Keratinocyte (primary cell): Measurements from ENCODE around the gene AMACR. TPM values are rescaled to one million over a fixed set of nuclear protein-coding genes. Genes with fewer than 3 reads are reported as not detected.

ENCODE experiments used
- DNase-seq: peaks from one replicate; pipeline ENCODE4 v3.0.0-alpha.2; 2011; ENCODE audit warnings: low read depth, missing footprints, low spot score
- FAIRE-seq: peaks from 2 replicates; lab custom pipeline; 2011; peaks lifted over from hg19 to GRCh38; lab: Jason Lieb, UNC
- H2AFZ ChIP-seq: 2 replicates; pipeline ENCODE4 v1.6.0; 2012; ENCODE audit warnings: low read length, control low read depth, inconsistent platforms; ENCODE audit not compliant: control insufficient read depth
- H3K27ac ChIP-seq: 2 replicates; pipeline ENCODE4 v1.5.1; 2011; ENCODE audit warnings: low read length; ENCODE audit not compliant: control insufficient read depth, insufficient read depth
- H3K27me3 ChIP-seq: 3 replicates; pipeline ENCODE4 v1.6.0; 2011; ENCODE audit warnings: low read length; ENCODE audit not compliant: control insufficient read depth, insufficient read depth; ENCODE audit errors: extremely low read depth
- H3K36me3 ChIP-seq, 2 experiments: 2 replicates in 1 of 2; 3 replicates in 1 of 2; pipeline ENCODE4 v1.5.1; 2011; ENCODE audit warnings: low read length in 2 of 2, mild to moderate bottlenecking in 1 of 2; ENCODE audit not compliant: control insufficient read depth in 2 of 2, insufficient read depth in 2 of 2; ENCODE audit errors: extremely low read depth in 1 of 2
- H3K4me1 ChIP-seq: 3 replicates; pipeline ENCODE4 v1.5.1; 2011; ENCODE audit warnings: low read length; ENCODE audit not compliant: control insufficient read depth, insufficient read depth; ENCODE audit errors: extremely low read depth
- H3K4me2 ChIP-seq: 3 replicates; pipeline ENCODE4 v1.6.0; 2011; ENCODE audit warnings: low read depth, low read length; ENCODE audit not compliant: control insufficient read depth, insufficient read depth; ENCODE audit errors: extremely low read depth
- H3K4me3 ChIP-seq, 3 experiments: fragments of 200-600 bp in 1 of 3; sonication (generic) in 1 of 3; 2 replicates in 2 of 3; 3 replicates in 1 of 3; pipeline ENCODE4 v1.5.1; 2011 to 2016; ENCODE audit warnings: low read length in 3 of 3, mild to moderate bottlenecking in 3 of 3, control low read depth in 2 of 3, inconsistent platforms in 1 of 3, low read depth in 1 of 3, mixed read lengths in 1 of 3, mixed run types in 1 of 3, moderate library complexity in 1 of 3; ENCODE audit not compliant: control insufficient read depth in 2 of 3, insufficient read depth in 2 of 3; ENCODE audit errors: extremely low read depth in 1 of 3
- H3K79me2 ChIP-seq: 2 replicates; pipeline ENCODE4 v1.6.0; 2012; ENCODE audit warnings: low read length; ENCODE audit not compliant: control insufficient read depth, insufficient read depth
- H3K9ac ChIP-seq: 3 replicates; pipeline ENCODE4 v1.6.0; 2011; ENCODE audit warnings: low read length; ENCODE audit not compliant: control insufficient read depth, insufficient read depth; ENCODE audit errors: extremely low read depth
- H3K9me1 ChIP-seq: 3 replicates; pipeline ENCODE4 v1.6.0; 2011; ENCODE audit warnings: low read length; ENCODE audit not compliant: control insufficient read depth, insufficient read depth; ENCODE audit errors: extremely low read depth
- H3K9me3 ChIP-seq: 2 replicates; pipeline ENCODE4 v1.5.1; 2012; ENCODE audit warnings: low read depth, low read length; ENCODE audit not compliant: control insufficient read depth
- H4K20me1 ChIP-seq: 3 replicates; pipeline ENCODE4 v1.6.0; 2011; ENCODE audit warnings: low read length; ENCODE audit not compliant: control insufficient read depth, insufficient read depth; ENCODE audit errors: extremely low read depth
- EZH2 ChIP-seq: IDR thresholded peaks from one replicate; pipeline ENCODE4 v1.6.1; 2012; ENCODE audit warnings: inconsistent platforms, mild to moderate bottlenecking, low read length, moderate library complexity
- dilution Hi-C: fragments of 300-500 bp; cut with MboI; formaldehyde crosslinking; loops from one replicate; pipeline ENCODE4 v1.7.0; 2020; ENCODE audit warnings: low sequenced_read_pairs; ENCODE audit not compliant: extremely low pct_ligation_motif_present
- polyA plus RNA-seq, 5 experiments: library from polyadenylated mRNA; depleted of rRNA in 3 of 5; stranded (reverse) in 3 of 5; stranded (forward) in 1 of 5; unstranded in 1 of 5; fragments of >200 nt; gene quantifications; 1 replicate in 1 of 5; 2 replicates in 3 of 5; 3 replicates in 1 of 5; pipeline versions ENCODE4 v1.2.1 to v1.2.3, GENCODE V29; 2011 to 2012; ENCODE audit warnings: missing spikeins in 2 of 5, low read depth in 1 of 5, low replicate concordance in 1 of 5
- TF ChIP-seq, protein P1 (sequence below), 3 experiments: IDR thresholded peaks in 1 of 3; conservative IDR thresholded peaks in 1 of 3; optimal IDR thresholded peaks in 1 of 3; 2 replicates in 2 of 3; 3 replicates in 1 of 3; pipeline versions ENCODE3 to v1.5.1; 2011; ENCODE audit warnings: low read length in 3 of 3, mild to moderate bottlenecking in 3 of 3, moderate library complexity in 2 of 3, control low read depth in 1 of 3, inconsistent platforms in 1 of 3; ENCODE audit not compliant: insufficient read depth in 2 of 3; ENCODE audit errors: extremely low read depth in 1 of 3

AMACR gene
- polyA plus RNA-seq, 1 donor (not counting 4 experiments of a cell fraction or from before 2014, with no cell fraction given), result 20.3 TPM

DNA sequence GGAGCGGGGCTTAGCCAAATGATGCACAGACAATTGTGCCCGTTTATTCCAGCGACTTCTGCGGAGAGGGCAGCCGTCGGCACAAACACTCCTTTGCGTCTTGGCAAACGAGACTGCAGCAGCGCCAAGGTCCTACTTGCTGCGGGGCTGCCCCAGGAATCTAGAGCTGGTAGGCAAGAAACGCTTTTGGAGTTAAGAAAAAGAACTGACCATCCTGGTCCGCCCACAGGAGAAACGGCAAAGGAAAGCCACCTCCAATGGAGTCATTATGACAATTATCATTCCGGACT, 69.4 kb downstream of the AMACR start:
- no peak overlapping the region for H2AFZ ChIP-seq
- H3K36me3 ChIP-seq, result no peaks in the 10 kb centered on the region
- no peaks in the 10 kb centered on the region for H3K79me2 ChIP-seq
- H3K9me3 ChIP-seq, result no peaks in the 10 kb centered on the region
- dilution Hi-C loops, result loop anchor here (25.0 kb wide), 1 partner anchor 451 kb away; no protein-coding TSS in a partner anchor
- peaks cover 37% of the 10 kb centered on the region for H3K27me3 ChIP-seq
- no peak for FAIRE-seq
- H3K27ac ChIP-seq, result no peak overlapping the region
- DNase-seq, result no peak
- no peak overlapping the region for H3K4me3 ChIP-seq
- H3K9ac ChIP-seq, result no peak overlapping the region
- TF ChIP-seq, protein P1, sequence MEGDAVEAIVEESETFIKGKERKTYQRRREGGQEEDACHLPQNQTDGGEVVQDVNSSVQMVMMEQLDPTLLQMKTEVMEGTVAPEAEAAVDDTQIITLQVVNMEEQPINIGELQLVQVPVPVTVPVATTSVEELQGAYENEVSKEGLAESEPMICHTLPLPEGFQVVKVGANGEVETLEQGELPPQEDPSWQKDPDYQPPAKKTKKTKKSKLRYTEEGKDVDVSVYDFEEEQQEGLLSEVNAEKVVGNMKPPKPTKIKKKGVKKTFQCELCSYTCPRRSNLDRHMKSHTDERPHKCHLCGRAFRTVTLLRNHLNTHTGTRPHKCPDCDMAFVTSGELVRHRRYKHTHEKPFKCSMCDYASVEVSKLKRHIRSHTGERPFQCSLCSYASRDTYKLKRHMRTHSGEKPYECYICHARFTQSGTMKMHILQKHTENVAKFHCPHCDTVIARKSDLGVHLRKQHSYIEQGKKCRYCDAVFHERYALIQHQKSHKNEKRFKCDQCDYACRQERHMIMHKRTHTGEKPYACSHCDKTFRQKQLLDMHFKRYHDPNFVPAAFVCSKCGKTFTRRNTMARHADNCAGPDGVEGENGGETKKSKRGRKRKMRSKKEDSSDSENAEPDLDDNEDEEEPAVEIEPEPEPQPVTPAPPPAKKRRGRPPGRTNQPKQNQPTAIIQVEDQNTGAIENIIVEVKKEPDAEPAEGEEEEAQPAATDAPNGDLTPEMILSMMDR (optimal IDR thresholded peaks at IDR 0.05 in 1 of 3, IDR thresholded peaks at IDR 0.05 in 1 of 3, conservative IDR thresholded peaks at IDR 0.05 in 1 of 3; ENCODE audit: extremely low read depth in 1 of 3, insufficient read depth in 2 of 3, low read length in 3 of 3), result no peak
- TF ChIP-seq EZH2, result no peak
- no peaks in the 10 kb centered on the region for H3K4me1 ChIP-seq
- H3K9me1 ChIP-seq, result no peaks in the 10 kb centered on the region
- H3K4me2 ChIP-seq, result no peak overlapping the region
- H4K20me1 ChIP-seq, result no peaks in the 10 kb centered on the region

DNA sequence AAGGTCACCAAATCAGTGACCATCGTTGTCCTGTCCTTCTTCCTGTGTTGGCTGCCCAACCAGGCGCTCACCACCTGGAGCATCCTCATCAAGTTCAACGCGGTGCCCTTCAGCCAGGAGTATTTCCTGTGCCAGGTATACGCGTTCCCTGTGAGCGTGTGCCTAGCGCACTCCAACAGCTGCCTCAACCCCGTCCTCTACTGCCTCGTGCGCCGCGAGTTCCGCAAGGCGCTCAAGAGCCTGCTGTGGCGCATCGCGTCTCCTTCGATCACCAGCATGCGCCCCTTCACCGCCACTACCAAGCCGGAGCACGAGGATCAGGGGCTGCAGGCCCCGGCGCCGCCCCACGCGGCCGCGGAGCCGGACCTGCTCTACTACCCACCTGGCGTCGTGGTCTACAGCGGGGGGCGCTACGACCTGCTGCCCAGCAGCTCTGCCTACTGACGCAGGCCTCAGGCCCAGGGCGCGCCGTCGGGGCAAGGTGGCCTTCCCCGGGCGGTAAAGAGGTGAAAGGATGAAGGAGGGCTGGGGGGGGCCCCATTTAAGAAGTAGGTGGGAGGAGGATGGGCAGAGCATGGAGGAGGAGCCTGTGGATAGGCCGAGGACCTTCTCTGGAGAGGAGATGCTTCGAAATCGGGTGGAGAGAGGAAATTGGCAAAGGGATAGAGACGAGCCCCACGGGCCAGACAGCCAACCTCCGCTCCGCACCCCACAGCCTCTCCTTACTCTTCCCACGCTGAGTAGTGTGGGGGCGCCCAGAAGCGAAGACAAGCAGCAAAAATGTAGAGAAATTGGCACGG, 69.9 kb downstream of the AMACR start:
- H3K4me2 ChIP-seq, result no peak overlapping the region
- no peaks in the 10 kb centered on the region for H4K20me1 ChIP-seq
- dilution Hi-C loops, result loop anchor here (25.0 kb wide), 1 partner anchor 451 kb away; no protein-coding TSS in a partner anchor
- H2AFZ ChIP-seq, result no peak overlapping the region
- FAIRE-seq (no peak), DNase-seq (no peak)
- H3K4me3 ChIP-seq, result no peak overlapping the region
- H3K9ac ChIP-seq, result no peak overlapping the region
- H3K4me1 ChIP-seq, result no peaks in the 10 kb centered on the region
- H3K9me3 ChIP-seq, result no peaks in the 10 kb centered on the region
- no peaks in the 10 kb centered on the region for H3K9me1 ChIP-seq
- peaks cover 37% of the 10 kb centered on the region for H3K27me3 ChIP-seq
- no peaks in the 10 kb centered on the region for H3K79me2 ChIP-seq
- H3K27ac ChIP-seq, result no peak overlapping the region
- no peaks in the 10 kb centered on the region for H3K36me3 ChIP-seq
- TF ChIP-seq, protein P1 (optimal IDR thresholded peaks at IDR 0.05 in 1 of 3, IDR thresholded peaks at IDR 0.05 in 1 of 3, conservative IDR thresholded peaks at IDR 0.05 in 1 of 3; ENCODE audit: extremely low read depth in 1 of 3, insufficient read depth in 2 of 3, low read length in 3 of 3), result no peak
- peak; percentile 21 for TF ChIP-seq EZH2
